HG03565 (cell line): ENCODE data around the gene LRRC4.
A peak's percentile ranks its signal among the peaks of the same experiment; 100 is the strongest.

Experiments used
- ATAC-seq: cut with Tn5 transposase; IDR thresholded peaks from one replicate; pipeline ENCODE4 v1.9.1; 2021; ENCODE audit warnings: mild to moderate bottlenecking, moderate library complexity; ENCODE audit not compliant: unreplicated experiment

Gene LRRC4

GRCh38 chr7:128008141-128008540 lies 23.1 kb downstream of the LRRC4 start:
- ATAC-seq, result no peak

GRCh38 chr7:128007303-128007680 lies 23.9 kb downstream of the LRRC4 start:
- no peak for ATAC-seq

- no peak for ATAC-seq
Measured at GRCh38 chr7:128006550-128007302, 24.5 kb downstream of the LRRC4 start.

DNA sequence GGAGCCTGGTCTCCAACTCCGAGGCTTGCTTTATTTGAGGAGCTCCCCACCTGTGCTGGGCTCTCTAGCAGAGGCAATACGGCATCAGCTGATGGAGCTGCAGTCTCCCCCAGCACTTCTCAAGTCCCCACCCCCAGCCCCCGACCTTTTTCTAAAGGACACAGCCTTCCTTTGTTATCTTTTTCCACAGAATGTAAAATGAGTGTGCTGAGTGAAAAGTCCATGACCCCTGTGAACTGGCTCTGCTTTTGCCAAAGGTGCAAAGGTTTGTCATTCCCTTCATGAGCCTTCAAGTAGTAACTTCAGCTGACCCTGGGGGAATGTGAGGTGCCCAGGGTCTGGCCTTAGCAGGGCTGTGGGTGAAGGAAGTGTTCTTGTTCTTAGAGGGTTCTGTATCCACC lies 25.5 kb downstream of the LRRC4 start:
- ATAC-seq, result no peak

DNA sequence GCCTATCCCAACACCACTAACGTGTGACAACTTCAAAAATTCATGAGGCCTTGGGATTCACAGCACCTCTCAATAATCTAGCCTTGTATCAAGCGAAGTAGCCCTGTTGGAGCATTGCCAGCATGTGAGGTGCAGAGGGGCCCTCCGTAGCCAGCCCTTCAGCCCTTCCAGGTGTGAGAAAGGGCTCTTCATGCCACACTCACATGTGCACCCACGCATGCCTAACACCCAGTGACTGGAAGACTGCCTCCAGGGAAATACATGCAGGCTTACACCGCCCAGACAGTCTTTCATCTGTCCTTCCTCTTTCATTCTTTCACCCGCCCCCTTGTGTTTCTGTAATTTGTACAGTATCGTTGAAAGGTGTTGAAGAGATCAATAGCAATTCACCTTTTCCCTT lies 26.1 kb downstream of the LRRC4 start:
- no peak for ATAC-seq

DNA sequence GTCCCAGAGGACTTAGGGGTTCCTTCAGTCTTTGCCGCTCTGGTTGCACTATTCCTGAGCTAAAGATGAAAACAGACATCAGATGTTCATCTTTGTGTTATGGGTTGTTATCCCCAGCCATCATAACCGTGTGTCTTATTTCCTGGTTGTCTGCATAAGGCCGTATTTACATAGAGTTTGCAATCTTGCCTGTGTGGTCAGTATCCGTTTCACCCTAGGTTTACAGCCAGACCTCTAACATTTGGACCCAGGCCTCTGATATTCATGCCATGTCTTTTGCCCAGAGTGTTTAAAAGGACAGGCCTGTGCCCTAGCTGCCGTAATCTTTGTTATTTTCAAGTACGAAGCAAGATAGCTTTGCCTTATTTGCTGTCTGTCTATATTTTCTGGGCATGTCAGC lies 26.6 kb downstream of the LRRC4 start:
- ATAC-seq, result no peak

DNA sequence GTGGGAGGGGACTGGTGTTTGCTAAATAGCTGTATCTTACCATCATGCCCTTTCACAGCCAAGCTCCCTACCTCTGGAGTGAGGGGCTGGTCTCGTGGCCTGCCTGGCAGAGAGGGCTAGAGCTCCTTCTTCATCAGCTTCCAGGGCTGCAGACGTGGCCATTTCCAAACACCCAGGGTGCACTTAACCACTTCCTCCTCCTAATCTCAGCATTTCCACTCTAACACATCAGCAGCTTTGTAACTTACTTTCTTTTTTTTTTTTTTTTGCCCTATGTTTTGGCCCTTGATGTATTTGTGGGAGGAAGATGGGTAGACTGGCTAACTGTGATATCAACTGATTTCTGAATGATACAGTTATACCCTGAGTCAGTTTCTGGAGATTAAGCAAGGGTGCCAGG lies 27.4 kb downstream of the LRRC4 start:
- no peak for ATAC-seq

DNA sequence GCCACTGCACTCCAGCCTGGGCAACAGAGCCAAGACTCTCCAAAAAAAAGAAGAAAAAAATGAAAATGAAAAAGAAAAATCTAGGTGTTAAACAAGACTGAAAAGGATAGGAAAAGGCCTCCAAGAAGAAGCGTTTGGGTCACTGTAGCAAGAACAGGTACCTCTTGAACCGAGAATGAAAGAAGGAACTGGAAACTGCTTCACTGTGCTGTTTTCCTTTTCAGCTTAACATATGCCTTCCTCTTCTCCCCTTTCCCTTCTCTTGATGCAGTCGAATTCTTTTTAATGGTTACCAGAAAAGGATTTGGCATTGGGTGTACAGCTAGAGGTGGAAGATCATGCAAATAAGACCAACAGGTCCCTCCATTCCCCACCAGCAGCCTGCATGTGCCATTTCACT lies 28.1 kb downstream of the LRRC4 start:
- peak; percentile 27 for ATAC-seq

- ATAC-seq, result peak; percentile 68
Measured at GRCh38 chr7:128000854-128001265, 30.4 kb downstream of the LRRC4 start.

DNA sequence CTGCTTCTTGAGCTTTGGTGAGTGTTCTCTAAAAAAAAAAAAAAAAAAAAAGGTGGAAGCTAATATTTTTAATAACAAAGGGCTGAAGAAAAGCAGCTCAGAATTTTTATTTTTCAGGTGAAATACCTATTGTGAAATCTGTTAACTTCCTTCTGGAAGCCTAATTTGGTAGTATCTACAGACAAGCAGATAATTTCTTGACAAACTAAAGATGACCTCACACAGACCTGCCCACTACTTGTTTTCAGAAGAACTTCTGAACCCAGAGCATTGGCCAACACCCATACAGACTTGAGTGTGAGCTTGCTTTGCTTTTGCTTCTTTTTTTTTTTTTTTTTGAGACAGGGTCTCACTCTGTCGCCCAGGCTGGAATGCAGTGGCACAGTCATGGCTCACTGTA lies 31.2 kb downstream of the LRRC4 start:
- no peak for ATAC-seq

GRCh38 chr7:127998671-127999070 lies 32.6 kb downstream of the LRRC4 start:
- no peak for ATAC-seq

DNA sequence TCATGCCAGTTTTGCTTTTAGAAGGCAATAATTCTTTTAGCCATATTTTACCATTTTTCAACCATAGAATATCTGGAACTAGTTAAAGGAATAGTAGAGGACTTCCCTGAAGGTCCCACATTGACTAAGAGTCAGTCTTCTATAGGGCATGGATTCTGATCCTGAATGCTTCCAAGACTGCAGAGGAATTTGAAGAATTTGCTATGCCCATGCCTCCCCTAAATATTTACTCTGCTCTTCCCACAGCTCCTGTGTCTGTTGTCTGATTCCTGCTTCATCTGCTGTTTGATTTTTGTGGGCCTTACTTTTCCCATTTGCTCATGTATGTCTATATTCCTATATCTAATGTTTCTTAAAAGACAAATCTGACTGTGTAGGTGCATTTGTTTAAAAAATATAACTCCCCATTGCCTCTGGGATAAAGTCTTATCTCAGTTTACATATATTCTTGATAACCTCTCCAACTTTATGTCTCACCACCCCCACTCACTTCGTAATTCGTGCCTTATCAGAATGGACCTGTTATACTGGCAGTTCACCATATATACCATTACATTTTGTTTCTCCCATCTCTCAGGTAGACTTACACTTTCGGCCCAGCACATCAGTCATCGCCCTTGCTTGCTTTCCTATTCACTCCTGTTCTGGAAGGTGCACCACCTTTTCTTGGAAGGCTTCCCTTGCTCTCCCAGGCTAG lies 33.9 kb downstream of the LRRC4 start:
- no peak for ATAC-seq

DNA sequence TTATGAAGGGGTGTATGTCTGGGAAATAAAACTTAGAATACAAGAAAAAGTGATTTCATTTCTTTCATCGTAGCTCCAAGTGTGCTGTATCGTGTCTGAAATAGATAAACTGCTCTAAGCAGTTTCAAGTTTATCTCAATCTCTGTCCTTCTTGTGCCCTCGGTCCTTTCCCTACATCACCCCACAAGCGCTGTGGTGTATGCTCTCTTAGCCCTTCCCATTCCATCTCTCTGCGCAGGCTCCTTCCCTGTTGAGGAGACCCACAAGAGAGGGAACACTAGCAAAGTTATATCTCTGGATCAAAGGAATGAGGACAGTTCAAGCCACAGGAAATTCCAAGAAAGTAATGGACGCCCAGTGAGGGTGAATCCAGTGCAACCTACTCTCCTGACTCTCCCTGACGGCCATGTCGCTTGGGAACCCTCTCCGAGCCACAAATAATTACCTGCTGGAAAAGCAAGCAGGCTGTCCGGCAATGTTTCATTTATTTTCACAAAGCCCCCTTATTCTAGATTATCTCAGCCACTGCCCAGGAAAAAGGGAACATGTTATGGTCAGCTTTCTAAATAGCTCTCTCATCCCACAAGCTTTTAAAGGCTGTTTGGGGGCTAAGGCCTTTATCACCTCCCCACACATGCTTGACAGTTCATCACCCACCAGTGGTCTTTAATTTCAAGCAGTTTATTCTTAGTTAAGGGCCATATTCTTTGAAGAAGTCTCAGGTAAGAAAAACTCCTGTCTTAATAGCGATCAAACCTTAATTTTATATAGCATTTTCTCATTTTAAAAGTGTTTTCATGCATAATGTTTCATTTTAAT lies 34.8 kb downstream of the LRRC4 start:
- no peak for ATAC-seq

DNA sequence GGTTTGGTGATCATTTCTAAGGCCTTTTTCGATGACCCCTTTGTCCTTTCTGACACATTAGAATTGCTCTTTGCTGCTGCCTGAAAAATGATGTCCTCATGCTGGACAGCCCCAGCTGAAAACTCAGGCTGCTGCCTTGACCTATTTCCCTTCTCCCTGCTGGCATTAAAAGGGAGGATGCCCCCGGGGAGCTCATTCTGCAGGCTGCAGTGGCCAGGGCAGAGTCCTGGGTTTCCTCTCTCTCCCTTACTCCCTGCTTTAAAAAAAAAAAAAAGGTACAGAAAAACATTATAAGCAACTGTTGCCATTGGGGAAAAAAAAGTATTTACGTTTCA lies 35.4 kb downstream of the LRRC4 start:
- ATAC-seq, result no peak

GRCh38 chr7:127995156-127995880 lies 35.9 kb downstream of the LRRC4 start:
- ATAC-seq, result no peak

- ATAC-seq, result no peak
Measured at GRCh38 chr7:127993987-127994386, 37.2 kb downstream of the LRRC4 start.

DNA sequence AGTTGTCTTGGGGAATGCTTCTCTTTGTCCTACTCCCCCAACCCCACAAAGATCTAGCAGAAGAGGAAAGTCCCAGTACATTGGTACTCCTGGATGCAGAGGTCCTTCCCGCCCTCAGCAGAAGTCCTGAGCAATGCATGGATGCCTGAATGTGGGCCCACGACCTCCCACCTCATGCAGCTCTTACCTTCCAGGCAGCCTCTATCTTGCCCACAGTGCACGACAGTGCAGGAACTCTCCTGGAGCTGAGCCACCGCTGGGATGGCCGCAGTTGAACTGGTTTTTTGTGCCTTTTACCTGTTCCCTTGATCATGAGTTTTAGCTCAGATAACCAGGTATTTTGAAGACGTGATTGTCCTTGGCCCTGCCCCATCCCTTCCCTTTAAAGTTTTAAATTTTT lies 37.9 kb downstream of the LRRC4 start:
- ATAC-seq, result no peak

DNA sequence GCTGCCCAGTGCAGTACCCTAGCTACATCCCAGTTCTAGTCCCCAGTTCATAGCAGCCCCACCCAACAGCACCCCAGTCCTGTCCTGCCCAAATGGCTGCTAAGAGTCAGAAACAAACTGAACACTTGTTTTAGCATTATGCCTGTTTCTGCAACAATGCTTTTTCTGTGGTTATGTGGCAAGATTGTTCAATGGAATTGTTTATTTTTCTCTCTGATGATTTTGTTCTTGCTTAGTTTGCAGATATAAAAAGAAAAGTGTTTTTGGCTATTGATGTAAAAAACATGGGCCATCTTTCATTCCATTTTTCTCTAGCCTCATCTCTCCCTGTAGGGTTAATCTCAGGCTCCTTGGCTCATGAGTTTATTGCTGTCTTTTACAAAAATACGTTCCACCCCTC lies 42.5 kb downstream of the LRRC4 start:
- no peak for ATAC-seq

GRCh38 chr7:127986581-127987521 lies 44.4 kb downstream of the LRRC4 start:
- no peak for ATAC-seq

GRCh38 chr7:127983804-127984332 lies 47.4 kb downstream of the LRRC4 start:
- ATAC-seq, result no peak
